Mucosa of rectum (tissue), 2 donors: ENCODE measurements around the gene CDKAL1.

Source experiments
- H3K27ac ChIP-seq, 2 donors: one replicate each; pipeline ENCODE4 v1.7.0; 2013; ENCODE audit warnings: inconsistent platforms in 2 of 2, low read depth in 2 of 2, low read length in 2 of 2
- H3K27me3 ChIP-seq, 2 donors: one replicate each; pipeline ENCODE4 v1.7.0; 2013; ENCODE audit warnings: low read length in 2 of 2; ENCODE audit not compliant: control insufficient read depth in 2 of 2, insufficient read depth in 2 of 2
- H3K36me3 ChIP-seq, 2 donors: one replicate each; pipeline ENCODE4 v1.7.0; 2013; ENCODE audit warnings: low read length in 2 of 2; ENCODE audit not compliant: control insufficient read depth in 2 of 2, insufficient read depth in 2 of 2
- H3K4me1 ChIP-seq, 2 donors: one replicate each; pipeline ENCODE4 v1.7.0; 2013; ENCODE audit warnings: low read length in 2 of 2, mild to moderate bottlenecking in 1 of 2; ENCODE audit not compliant: control insufficient read depth in 2 of 2, insufficient read depth in 2 of 2
- H3K4me3 ChIP-seq, 2 donors: one replicate each; pipeline ENCODE4 v1.7.0; 2013; ENCODE audit warnings: low read length in 2 of 2
- H3K9ac ChIP-seq, 2 donors: one replicate each; pipeline ENCODE4 v1.7.0; 2013; ENCODE audit warnings: low read length in 2 of 2, low read depth in 1 of 2, mild to moderate bottlenecking in 1 of 2
- H3K9me3 ChIP-seq, 2 donors: one replicate each; pipeline ENCODE4 v1.7.0; 2013; ENCODE audit warnings: low read length in 2 of 2; ENCODE audit not compliant: control insufficient read depth in 2 of 2
- donor health status: healthy.
- donor health status: Normal muscosa, but diverticular disease.

The CDKAL1 gene

GRCh38 chr6:20810727-20811108, 276.5 kb downstream of the CDKAL1 start:
- no peak overlapping the region for H3K27ac ChIP-seq
- H3K9ac ChIP-seq, result no peak overlapping the region
- no peaks in the 10 kb centered on the region for H3K27me3 ChIP-seq
- no peaks in the 10 kb centered on the region for H3K36me3 ChIP-seq
- H3K4me3 ChIP-seq, result no peak overlapping the region
- no peaks in the 10 kb centered on the region for H3K4me1 ChIP-seq
- H3K9me3 ChIP-seq, result no peaks in the 10 kb centered on the region

- no peaks in the 10 kb centered on the region for H3K4me1 ChIP-seq
- no peak overlapping the region for H3K27ac ChIP-seq
- H3K9ac ChIP-seq, result no peak overlapping the region
These were observed 277.0 kb downstream of the CDKAL1 start for GRCh38 chr6:20811109-20811761.

GRCh38 chr6:20812776-20813175, 278.5 kb downstream of the CDKAL1 start:
- H3K9me3 ChIP-seq, result no peaks in the 10 kb centered on the region
- no peak overlapping the region for H3K27ac ChIP-seq
- no peaks in the 10 kb centered on the region for H3K36me3 ChIP-seq
- H3K27me3 ChIP-seq, result no peaks in the 10 kb centered on the region
- H3K9ac ChIP-seq, result no peak overlapping the region
- H3K4me3 ChIP-seq, result no peak overlapping the region
- no peaks in the 10 kb centered on the region for H3K4me1 ChIP-seq

More at GRCh38 chr6:20811109-20811761, 277.0 kb downstream of the CDKAL1 start:
- no peaks in the 10 kb centered on the region for H3K27me3 ChIP-seq
- H3K4me3 ChIP-seq, result no peak overlapping the region
- H3K36me3 ChIP-seq, result no peaks in the 10 kb centered on the region
- no peaks in the 10 kb centered on the region for H3K9me3 ChIP-seq

GRCh38 chr6:20814494-20814893, 280.2 kb downstream of the CDKAL1 start:
- Histone ChIP-seq H3K27me3 (no peaks in the 10 kb centered on the region), H3K36me3 (no peaks in the 10 kb centered on the region), H3K27ac (no peak overlapping the region), H3K9ac (no peak overlapping the region), H3K4me1 (no peaks in the 10 kb centered on the region), H3K4me3 (no peak overlapping the region), H3K9me3 (no peaks in the 10 kb centered on the region)

GRCh38 chr6:20816126-20816525, 281.9 kb downstream of the CDKAL1 start:
- no peaks in the 10 kb centered on the region for H3K36me3 ChIP-seq
- no peaks in the 10 kb centered on the region for H3K4me1 ChIP-seq
- H3K27me3 ChIP-seq, result no peaks in the 10 kb centered on the region
- H3K9ac ChIP-seq, result no peak overlapping the region
- H3K4me3 ChIP-seq, result no peak overlapping the region
- no peaks in the 10 kb centered on the region for H3K9me3 ChIP-seq
- no peak overlapping the region for H3K27ac ChIP-seq

GRCh38 chr6:20817806-20818320, 283.6 kb downstream of the CDKAL1 start:
- no peaks in the 10 kb centered on the region for H3K9me3 ChIP-seq
- no peak overlapping the region for H3K4me3 ChIP-seq
- H3K4me1 ChIP-seq, result no peaks in the 10 kb centered on the region
- H3K27me3 ChIP-seq, result no peaks in the 10 kb centered on the region
- no peak overlapping the region for H3K27ac ChIP-seq
- no peaks in the 10 kb centered on the region for H3K36me3 ChIP-seq
- H3K9ac ChIP-seq, result no peak overlapping the region

- Histone ChIP-seq H3K4me1 (no peaks in the 10 kb centered on the region), H3K9me3 (no peaks in the 10 kb centered on the region), H3K36me3 (no peaks in the 10 kb centered on the region), H3K27ac (no peak overlapping the region), H3K9ac (no peak overlapping the region), H3K27me3 (no peaks in the 10 kb centered on the region), H3K4me3 (no peak overlapping the region)
These were observed 285.6 kb downstream of the CDKAL1 start for GRCh38 chr6:20819774-20820400.

- Histone ChIP-seq H3K9me3 (no peaks in the 10 kb centered on the region), H3K27ac (no peak overlapping the region), H3K9ac (no peak overlapping the region), H3K27me3 (no peaks in the 10 kb centered on the region), H3K4me1 (no peaks in the 10 kb centered on the region), H3K4me3 (no peak overlapping the region), H3K36me3 (no peaks in the 10 kb centered on the region)
These were observed 292.1 kb downstream of the CDKAL1 start for GRCh38 chr6:20826378-20826777.

GRCh38 chr6:20827798-20828197, 293.5 kb downstream of the CDKAL1 start:
- Histone ChIP-seq H3K27me3 (no peaks in the 10 kb centered on the region), H3K36me3 (no peaks in the 10 kb centered on the region), H3K9ac (no peak overlapping the region), H3K27ac (no peak overlapping the region), H3K9me3 (no peaks in the 10 kb centered on the region), H3K4me1 (no peaks in the 10 kb centered on the region), H3K4me3 (no peak overlapping the region)

GRCh38 chr6:20830576-20830975, 296.3 kb downstream of the CDKAL1 start:
- Histone ChIP-seq H3K27ac (no peak overlapping the region), H3K9ac (no peak overlapping the region), H3K4me1 (no peaks in the 10 kb centered on the region), H3K9me3 (no peaks in the 10 kb centered on the region), H3K4me3 (no peak overlapping the region), H3K36me3 (no peaks in the 10 kb centered on the region), H3K27me3 (no peaks in the 10 kb centered on the region)
